HG03342 (cell line): ENCODE data around the gene WBP2NL.
A peak's percentile ranks its signal among the peaks of the same experiment; 100 is the strongest.

Experiments used
- ATAC-seq: cut with Tn5 transposase; IDR thresholded peaks from one replicate; pipeline ENCODE4 v1.9.1; 2021; ENCODE audit warnings: mild to moderate bottlenecking, moderate library complexity; ENCODE audit not compliant: unreplicated experiment

Gene WBP2NL

DNA sequence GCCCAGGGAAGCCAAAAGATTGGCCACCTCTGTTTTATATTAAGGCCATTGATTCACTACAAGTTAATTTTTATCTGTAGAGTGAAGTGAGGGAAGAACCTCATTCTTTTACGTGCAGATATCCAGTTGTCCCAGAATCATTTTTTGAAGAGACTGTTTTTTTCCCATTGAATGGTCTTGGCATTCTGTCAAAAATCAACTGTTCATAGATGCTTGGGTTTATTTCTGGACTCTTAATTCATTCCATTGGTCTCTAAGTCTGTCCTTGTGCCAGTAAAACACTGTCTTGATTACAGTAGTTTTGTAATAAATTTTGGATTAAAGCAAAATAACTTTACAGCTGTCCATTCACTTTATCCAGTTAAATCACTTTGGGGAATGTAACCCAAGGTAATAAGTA lies 26.8 kb downstream of the WBP2NL start:
- no peak for ATAC-seq

DNA sequence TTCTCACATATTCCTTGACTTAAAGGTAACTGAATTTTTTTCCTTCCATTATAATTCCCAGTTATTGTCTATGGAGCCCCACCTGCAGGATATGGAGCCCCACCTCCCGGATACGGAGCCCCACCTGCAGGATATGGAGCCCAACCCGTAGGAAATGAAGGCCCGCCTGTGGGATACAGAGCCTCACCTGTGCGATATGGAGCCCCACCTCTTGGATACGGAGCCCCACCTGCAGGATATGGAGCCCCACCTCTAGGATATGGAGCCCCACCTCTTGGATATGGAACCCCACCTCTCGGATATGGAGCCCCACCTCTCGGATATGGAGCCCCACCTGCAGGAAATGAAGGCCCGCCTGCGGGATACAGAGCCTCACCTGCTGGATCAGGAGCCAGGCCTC lies 28.1 kb downstream of the WBP2NL start:
- ATAC-seq = no peak

DNA sequence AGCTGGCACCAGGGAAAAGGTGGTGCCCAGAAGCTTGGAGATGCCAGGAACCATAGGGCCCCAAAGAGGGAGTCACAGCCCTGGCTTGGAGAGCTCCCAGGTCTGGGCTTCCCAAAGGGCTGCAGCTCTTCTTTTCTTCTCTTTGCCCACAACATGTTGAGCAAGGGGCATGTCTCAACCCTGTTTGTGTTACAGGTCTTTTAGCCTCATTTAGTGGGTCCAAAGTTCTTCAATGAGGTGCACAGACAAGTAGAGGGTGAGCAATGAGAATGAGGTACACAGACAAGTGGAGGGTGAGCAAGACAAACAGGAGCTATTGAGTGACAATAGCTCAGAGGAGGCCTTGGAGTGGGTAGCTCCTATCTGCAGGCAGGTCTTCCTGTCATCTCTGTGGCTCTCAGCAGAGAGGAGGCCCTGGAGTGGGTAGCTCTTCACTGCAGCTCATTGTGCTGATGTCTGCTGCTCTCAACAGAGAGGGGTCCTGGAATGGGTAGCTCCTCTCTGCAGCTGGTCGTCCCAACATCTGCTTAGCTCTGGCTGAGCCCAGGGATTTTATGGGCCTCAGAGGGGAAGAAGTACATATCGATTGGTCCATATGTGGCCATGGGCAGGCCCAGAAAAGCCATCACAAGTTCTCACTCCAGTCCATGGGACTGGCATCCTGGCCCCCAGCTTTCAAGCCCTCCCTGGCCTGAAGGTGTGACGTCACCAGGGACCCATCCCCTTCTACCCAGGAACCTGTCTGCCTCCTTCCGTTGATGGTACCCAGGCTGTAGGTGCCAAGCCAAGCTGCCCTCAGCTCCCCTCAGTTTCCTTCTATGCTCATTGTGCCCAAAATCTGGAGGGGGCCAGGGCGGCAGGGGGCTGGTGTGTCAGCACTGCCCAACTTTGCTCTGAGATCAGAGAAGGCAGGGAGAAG lies 34.9 kb downstream of the WBP2NL start:
- no peak for ATAC-seq

DNA sequence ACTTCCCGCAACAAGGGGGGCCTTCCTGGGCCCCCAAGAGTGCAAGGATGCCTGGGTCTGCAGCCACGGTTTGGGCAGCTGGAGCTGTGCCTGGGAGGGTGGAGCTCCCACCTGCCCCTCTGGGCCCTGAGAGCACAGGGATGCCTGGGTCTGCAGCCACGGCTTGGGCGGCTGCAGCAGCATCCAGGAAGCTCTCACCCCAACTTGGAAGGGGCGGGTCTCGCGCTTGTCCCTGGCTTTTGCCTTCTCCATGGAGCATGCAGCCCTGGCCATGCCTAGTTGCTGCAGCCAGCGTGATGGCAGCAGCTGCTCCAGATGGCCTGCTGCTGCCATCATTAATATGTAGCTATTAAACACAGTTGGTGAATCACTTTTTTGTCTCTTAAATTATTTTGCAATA lies 36.7 kb downstream of the WBP2NL start:
- ATAC-seq = no peak

DNA sequence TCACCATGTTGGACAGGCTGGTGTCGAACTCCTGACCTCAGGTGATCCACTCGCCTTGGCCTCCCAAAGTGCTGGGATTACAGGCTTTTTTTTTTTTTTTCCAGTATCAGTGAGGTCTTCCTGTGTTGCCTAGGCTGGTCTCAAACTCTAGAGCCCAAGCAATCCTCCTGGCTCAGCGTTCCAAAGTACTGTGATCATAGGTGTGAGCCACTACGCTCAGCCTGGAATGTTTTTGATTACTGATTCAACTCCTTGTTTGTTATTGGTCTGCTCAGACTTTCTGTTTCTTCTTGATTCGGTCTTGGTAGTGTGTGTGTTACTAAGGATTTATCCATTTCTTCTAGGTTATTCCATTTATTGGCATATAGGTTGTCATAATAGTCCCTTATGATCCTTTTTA lies 40.7 kb downstream of the WBP2NL start:
- ATAC-seq = no peak

DNA sequence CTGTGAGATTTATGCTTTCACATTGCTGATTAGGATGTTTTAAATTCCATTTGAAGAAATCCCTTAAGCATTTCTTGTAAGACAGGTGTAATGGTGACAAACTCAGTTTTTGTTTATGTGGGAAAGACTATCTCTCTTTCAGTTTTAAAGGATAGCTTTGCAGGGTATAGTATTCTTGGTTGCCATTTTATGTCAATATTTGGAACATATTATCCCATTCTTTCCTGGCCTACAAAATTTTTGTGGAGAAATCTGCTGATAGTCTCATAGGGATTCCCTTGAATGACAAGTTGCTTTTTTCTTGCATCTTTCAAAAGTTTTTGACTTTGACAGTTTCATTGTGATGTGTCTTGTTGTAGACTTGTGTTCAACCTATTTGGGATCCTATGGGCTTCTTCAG lies 43.2 kb downstream of the WBP2NL start:
- ATAC-seq = no peak

DNA sequence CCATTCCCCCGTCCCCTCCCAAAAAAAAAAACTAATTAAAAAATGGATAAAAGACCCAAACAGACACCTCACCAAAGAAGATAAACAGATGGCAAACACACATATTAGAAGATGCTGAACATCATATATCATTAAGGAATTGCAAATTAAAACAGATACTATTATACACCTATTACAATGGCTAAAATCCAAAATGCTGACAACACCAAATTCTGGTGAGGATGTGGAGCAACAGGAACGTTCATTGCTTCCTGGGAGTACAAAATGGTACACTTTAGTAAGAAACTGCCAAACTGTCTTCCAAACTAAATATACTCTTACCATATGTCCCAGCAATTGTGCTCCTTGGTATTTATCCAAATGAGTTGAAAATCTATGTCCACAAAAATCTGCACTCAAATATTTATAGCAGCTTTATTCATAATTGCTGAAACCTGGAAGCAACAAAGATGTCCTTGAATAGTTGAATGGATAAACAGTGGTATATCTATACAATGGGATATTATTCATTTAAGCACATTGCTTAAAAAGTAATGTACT lies 52.1 kb downstream of the WBP2NL start:
- no peak for ATAC-seq

DNA sequence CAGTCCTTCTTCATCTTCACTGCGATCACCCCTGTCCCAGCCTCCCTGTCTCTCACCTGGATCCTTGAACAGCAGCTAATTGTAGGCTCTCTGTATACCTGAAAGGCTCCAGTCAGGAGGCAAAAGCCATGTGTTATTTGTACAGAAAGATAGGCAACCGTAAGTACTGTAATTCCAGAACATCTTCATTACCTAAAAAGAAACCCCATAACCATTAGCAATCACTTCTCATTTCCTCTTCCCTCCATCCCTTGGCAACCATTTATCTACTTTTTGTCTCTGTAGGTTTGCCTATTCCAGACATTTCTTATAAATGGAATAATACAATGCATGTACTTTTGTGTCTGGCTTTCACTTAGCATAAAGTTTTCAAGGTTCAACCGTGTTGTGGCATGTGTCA lies 54.2 kb downstream of the WBP2NL start:
- ATAC-seq = no peak

DNA sequence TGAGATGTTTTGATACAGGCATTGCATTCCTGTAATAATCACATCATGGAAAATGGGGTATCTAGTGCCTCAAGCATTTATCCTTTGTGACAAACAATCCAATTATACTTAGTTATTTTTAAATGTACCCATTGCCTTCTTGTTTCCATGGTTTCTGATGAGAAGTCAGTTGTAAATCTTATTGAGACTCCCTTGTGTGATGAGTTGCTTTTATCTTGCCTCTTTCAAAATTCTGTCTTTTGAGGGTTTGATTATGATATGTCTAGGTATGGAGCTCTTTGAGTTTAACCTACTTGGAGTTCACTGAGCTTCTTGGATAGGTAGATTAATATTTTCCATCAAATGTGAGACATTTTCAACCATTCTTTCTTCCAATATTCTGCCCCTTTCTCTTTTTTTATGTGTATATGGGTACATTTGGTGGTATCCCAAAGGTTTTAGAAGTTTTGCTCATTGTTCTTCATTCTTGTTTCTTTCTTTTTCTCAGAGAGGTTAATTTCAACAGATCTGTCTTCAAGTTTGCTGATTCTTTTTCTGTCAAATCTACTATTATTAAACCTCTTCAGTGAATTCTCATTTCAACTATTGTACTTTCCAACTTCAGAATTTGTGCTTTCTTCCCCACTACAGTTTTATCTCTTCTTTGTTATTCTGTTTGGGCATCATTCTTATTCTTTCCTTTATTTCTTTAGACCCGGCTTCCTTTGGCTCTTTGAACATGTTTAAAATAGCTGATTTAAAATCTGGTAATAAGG lies 58.3 kb downstream of the WBP2NL start:
- no peak for ATAC-seq

DNA sequence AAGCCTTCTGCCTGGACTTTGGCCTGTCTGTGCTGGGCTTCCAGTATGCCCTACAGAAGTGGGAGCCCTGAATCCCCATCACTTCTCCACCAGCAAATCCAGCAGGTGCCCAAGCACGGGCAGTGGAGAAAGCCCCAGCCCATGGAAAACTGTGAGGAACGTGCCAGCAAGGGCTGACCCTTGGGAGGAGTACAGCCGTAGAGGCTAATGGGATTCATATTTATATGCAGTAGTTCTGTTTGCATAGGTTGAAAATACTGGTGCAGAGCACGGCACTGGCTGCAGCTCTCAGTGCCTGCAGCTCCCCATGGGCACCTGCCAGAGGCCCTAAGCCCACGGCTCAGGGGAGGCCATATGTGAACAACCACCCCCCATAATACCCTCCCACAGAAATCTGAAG lies 61.9 kb downstream of the WBP2NL start:
- no peak for ATAC-seq

DNA sequence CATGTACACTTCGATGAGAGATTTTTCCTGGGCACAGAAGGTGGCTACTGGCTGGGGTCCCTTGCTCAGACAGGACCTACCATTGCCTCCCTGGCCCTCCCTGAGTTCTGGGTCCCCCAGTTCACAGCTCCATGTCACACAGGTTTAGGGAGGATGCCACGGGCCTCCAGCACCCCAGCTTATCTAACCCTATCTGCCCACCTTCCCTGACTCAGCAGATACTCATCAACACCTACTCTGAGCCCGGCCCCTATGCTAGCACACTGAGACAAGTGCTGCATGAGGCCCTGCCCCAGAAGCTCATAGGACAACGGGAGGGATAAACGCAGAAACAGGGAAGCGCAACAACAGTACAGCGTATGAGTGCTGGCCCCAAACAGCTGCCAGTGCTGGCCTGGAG lies 62.5 kb downstream of the WBP2NL start:
- no peak for ATAC-seq

DNA sequence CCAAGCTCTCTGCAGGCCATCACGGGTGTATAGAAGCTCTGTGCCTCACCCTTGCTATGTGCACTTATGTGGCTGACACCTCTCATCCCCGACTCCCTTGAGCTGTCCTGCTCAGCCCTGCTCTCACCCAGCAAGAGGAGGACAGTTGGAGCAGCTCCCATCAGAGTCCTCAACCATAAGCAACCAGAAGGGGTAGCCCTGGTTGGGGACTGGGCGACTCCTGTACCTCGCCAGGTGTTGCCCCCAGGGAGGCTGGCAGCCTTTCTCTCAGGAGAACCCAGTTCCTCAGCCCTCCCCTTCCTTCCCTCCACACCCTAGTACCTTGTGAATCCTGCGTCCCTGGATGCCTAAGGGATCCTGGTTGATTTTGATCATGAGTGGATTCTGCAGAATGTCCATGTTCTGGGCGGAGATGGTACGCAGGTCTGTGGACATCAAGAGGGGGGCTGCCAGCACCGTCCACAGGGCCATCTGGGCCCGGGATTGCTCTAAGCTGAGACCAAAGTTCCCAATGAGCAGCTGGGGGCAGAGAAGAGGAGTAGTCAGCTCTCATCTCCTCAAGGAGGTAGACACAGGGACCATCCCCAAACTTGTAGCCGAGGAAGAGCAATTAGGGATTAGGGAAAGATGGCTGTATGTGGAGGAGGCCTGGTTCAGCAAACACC lies 64.0 kb downstream of the WBP2NL start:
- ATAC-seq = no peak

DNA sequence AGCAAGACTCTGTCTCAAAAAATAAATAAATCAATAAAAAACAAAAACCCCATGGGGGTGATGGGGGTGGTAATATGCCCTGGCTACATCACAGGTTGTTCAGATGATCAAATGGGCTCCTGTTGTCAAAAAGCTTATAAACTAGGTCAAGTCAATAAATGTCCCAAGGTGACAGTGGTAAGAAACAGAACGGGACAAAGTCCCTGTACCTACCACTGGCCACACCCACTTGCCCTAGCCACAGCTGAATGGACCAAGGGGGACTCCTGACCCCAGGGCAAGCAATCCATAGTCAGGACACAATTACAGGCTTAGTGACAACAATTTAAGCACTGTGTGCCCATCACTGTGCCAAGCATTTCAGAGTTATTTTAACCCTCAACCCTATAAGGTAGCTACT lies 66.0 kb downstream of the WBP2NL start:
- no peak for ATAC-seq

DNA sequence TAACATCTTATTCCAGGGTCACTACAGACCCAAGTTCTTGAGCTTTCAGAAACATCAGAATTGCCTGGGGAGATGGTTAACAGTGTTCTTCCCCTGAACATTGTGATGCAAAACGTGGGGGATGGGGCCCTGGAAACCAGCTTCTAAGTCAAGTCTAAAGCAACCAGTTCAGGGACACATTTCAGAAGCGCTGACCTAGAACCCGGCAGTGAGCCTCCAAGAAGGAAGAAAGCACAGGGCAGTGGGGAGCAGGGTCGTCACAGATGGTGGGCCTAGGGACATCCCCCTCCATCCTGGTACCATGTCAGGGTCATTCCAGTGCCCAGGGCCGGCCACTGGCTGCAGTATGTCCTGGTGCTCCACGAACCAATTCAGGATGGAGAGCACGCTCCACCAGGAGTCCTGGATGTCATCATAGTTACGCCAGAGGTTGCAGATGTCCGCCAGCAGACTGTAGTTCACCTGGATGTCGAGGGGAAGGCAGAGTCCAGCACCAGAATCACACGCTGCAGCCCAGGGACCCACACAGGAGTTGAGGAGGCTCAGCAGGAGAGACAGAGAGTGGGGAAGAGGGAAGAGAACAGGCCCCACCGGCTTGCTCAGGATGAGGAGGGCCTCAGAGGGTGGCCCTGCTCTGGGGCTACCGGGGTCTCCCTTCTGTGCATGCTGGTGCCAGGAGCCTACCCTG lies 67.0 kb downstream of the WBP2NL start:
- ATAC-seq = no peak

DNA sequence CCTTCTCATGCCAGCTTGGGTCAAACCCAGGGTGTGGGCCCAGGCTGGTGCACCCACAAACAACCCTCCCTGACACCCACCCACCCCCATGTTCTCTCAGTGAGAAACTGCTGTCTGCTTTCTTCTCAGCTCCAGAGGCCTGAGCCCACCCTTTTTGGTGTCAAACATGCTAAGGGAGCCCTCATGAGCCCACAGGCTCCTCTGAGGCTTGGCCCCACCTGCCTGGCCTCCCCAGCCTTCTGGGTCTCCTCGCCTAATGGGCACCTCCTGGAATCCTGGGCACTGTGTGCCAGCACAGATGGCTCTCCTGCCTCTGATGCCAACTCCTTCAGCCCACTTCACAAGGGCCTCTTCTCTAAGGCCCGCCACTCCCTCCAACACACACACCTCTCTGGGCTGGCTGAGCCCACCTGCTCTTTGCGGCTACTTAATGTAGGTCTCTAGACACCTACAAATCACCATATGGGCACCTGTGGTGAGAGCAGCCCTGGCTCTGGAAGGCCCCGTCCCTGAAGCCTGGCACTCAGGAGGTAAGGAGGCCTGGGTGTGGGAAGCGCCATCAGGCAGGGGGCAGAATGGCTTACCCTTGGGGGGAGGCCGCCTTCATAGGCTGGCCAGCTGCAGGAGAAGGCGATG lies 67.7 kb downstream of the WBP2NL start:
- no peak for ATAC-seq

DNA sequence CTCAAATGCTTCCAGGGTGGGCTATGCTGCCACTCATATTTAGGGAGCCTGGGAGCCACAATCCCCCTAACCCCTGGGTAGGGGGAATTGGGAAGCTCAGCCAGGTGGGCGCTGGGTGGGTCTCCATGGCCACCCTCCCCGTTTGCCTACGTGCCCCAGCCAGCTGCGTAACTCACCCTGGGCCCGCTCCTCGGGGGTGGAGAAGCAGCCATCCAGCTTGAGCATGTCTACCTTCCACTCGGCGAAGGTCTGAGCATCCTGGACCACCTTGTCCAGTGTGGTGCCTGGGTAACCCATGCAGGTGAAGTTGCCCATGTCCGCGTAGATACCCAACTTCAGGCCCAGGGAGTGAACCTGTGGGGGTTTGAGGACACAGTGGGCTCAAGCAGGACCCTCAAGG lies 68.3 kb downstream of the WBP2NL start:
- no peak for ATAC-seq

DNA sequence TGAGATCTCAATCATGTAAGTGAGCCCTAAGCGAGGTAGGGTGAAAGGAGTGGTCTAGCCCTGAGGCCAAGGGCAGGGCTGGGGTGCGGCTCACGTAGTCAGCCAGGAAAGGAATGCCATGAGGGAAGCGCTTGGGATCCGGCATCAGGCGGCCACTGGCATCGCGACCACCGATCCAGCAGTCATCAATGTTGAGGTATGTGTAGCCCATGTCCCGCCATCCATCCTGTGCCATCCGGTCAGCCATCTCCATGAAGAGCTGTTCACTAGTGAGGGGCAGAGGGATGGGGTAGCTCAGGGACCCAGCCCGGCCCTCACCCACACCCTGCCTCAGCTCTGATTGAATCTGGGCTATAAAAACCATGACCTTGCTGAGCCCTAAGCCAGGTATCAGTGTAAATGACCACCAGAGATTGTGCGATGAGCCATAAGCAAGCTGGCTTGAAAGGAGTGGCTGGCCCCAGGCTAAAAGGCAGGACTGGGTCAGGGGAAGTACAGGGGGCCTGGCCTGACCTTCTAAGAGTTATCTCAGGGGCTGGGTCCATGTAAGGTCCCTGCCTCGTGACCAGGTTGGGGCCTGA lies 69.2 kb downstream of the WBP2NL start:
- no peak for ATAC-seq

DNA sequence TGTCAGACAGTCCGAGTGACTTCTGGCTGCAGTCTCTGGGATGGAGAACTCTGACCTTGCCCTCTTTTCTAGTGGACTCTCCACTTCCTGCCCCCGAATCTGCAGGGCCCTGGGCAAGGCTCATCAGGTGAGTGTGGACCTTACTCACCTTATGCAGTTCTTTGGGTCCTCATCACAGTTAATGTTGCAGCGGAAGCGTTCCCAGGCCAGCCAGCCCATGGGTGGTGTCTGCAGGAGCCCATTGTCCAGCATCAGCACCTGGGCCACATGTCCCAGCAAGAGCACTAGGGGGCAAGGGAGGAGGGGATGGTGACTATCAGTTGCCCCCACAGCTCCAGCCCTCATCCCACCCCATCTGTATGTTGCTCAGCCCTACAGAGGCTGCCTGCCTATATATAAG lies 69.7 kb downstream of the WBP2NL start:
- no peak for ATAC-seq

DNA sequence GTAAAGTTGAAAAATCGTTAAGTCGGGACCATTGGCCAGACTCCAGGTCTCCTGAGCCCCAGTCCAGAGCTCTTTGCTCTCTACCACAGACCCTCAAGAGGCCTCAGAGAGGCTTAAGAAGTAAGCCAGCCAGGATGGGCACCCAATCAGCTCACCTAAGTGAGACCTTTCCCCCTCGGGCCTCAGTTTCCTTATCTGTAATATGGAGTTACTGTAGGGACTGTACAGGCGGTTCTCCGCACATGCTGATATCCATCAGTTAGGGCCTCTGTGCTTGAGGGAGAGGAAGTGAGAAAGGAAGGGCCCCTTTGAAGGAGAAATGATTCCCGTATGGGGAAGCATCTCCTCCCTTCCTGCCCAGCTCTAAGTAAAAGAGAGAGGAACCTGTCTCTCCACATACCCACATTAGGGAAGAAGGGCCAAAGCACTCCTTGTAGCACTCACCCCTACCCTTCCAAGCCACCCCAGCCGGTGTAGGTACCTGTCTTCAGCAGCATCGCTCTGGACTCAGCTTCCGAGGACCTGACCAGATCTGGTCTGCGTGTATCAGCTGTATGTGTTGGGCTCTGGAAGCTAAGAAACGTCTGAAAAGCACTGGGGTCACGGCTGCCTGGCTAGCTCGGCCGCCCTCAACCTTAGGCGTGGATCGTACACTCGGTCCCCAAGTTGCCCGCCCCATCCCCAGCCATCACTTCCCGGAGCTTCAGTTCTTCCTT lies 71.4 kb downstream of the WBP2NL start:
- ATAC-seq = peak; percentile 3
